PC-9 (cell line): ENCODE data around the gene MSH5. TPM values are rescaled to one million over a fixed set of nuclear protein-coding genes. Genes with fewer than 3 reads are reported as not detected.

Source experiments
- BruUV-seq: library from RNA; stranded (reverse); fragments of 400-500 nt; replicated peaks from 2 replicates; lab custom pipeline; 2021; lab: Mats Ljungman, UMichigan
- CTCF ChIA-PET: fragments of 300-600 bp; sonication (Branson Sonifier 250); formaldehyde crosslinking; loops from one replicate; lab custom pipeline; 2022; ENCODE audit warnings: antibody characterized with exemption; lab: Charles Lee
- POLR2A ChIA-PET: fragments of 300-600 bp; sonication (Branson Sonifier 250); formaldehyde crosslinking; loops from one replicate; lab custom pipeline; 2022; ENCODE audit warnings: antibody characterized with exemption; ENCODE audit not compliant: unreplicated experiment; lab: Charles Lee
- DNase-seq, 2 experiments: peaks; one replicate each; pipeline versions ENCODE4 v3.0.0 to v3.0.0-alpha.2; 2015 to 2022; ENCODE audit warnings: mixed read lengths in 1 of 2
- H2AFZ ChIP-seq: fragments of 200-600 bp; sonication (generic); 2 replicates; pipeline ENCODE4 v1.8.1; 2017; ENCODE audit warnings: antibody characterized with exemption
- H3F3A ChIP-seq: fragments of 200-600 bp; sonication (generic); 2 replicates; pipeline ENCODE4 v1.8.1; 2017; ENCODE audit warnings: antibody characterized with exemption, mild to moderate bottlenecking, low read depth; ENCODE audit not compliant: insufficient read depth
- H3K27ac ChIP-seq: fragments of 200-600 bp; sonication (generic); 2 replicates; pipeline ENCODE4 v1.6.1; 2016; ENCODE audit warnings: mixed run types
- H3K27me3 ChIP-seq: fragments of 200-600 bp; sonication (generic); 2 replicates; pipeline ENCODE4 v1.6.1; 2016; ENCODE audit warnings: low read depth, mixed run types; ENCODE audit not compliant: insufficient read depth
- H3K36me3 ChIP-seq: fragments of 200-600 bp; sonication (generic); 2 replicates; pipeline ENCODE4 v1.6.1; 2016; ENCODE audit warnings: low read depth, mixed run types
- H3K4me1 ChIP-seq: fragments of 200-600 bp; sonication (generic); replicated peaks from 2 replicates; pipeline ENCODE4 v1.6.1; 2016; ENCODE audit warnings: mixed run types; ENCODE audit not compliant: insufficient read depth
- H3K4me2 ChIP-seq: fragments of 200-600 bp; sonication (generic); 2 replicates; pipeline ENCODE4 v1.6.1; 2017; ENCODE audit warnings: mixed run types
- H3K4me3 ChIP-seq: fragments of 200-600 bp; sonication (generic); 2 replicates; pipeline ENCODE4 v1.6.1; 2016; ENCODE audit warnings: mixed run types
- H3K79me2 ChIP-seq: fragments of 200-600 bp; sonication (generic); 2 replicates; pipeline ENCODE4 v1.6.1; 2017; ENCODE audit warnings: low read depth, mixed run types
- H3K9me2 ChIP-seq: fragments of 200-600 bp; sonication (generic); 2 replicates; pipeline ENCODE4 v1.8.1; 2017; ENCODE audit warnings: mild to moderate bottlenecking; ENCODE audit not compliant: insufficient read depth
- H3K9me3 ChIP-seq: fragments of 200-600 bp; sonication (generic); 2 replicates; pipeline ENCODE4 v1.8.1; 2016; ENCODE audit warnings: low read depth; ENCODE audit not compliant: insufficient read depth
- H4K20me1 ChIP-seq: fragments of 200-600 bp; sonication (generic); 2 replicates; pipeline ENCODE4 v1.8.1; 2017; ENCODE audit not compliant: insufficient read depth
- CTCF ChIP-seq: fragments of 200-600 bp; sonication (generic); conservative IDR thresholded peaks from 2 replicates; pipeline ENCODE4 v1.6.1; 2017; ENCODE audit warnings: mixed run types, antibody characterized with exemption, mild to moderate bottlenecking, moderate library complexity
- EZH2 ChIP-seq: fragments of 200-600 bp; sonication (generic); IDR thresholded peaks from 2 replicates; pipeline ENCODE4 v1.8.0; 2017; ENCODE audit warnings: antibody characterized with exemption, low read depth
- intact Hi-C: fragments of 100-400 bp; cut with micrococcal nuclease; formaldehyde crosslinking; loops from one replicate; pipeline ENCODE4 v1.10.0; 2022; ENCODE audit not compliant: unreplicated experiment
- total RNA-seq: library from RNA; stranded (reverse); gene quantifications from 2 replicates; pipeline ENCODE4 v1.2.3, GENCODE V29; 2021

MSH5 gene
- total RNA-seq, 1 experiment from 2014 or later, result 50.0 TPM

- Histone ChIP-seq H3K27ac (no peak overlapping the region), H2AFZ (no peak overlapping the region), H3K9me3 (no peaks in the 10 kb centered on the region), H3F3A (peaks cover 31% of the 10 kb centered on the region; the same call in 1 of the 2 replicates), H4K20me1 (no peaks in the 10 kb centered on the region), H3K79me2 (peaks cover 7% of the 10 kb centered on the region; the same call in 1 of the 2 replicates), H3K27me3 (no peaks in the 10 kb centered on the region), H3K4me2 (no peak overlapping the region), H3K9me2 (no peaks in the 10 kb centered on the region), H3K36me3 (peaks cover 12% of the 10 kb centered on the region; the same call in 1 of the 2 replicates), H3K4me3 (no peak overlapping the region), H3K4me1 (peaks cover 25% of the 10 kb centered on the region)
- DNase-seq, result no peak
- intact Hi-C loops, result no loop called here
- BruUV-seq, result no TSS peak
- ChIA-PET POLR2A (interaction anchor here (1.5 kb wide), 1 partner anchor 19 kb away, joined by 6 read pairs; no protein-coding TSS in a partner anchor), CTCF (no interaction called here)
- TF ChIP-seq CTCF, result no peak
- no peak for TF ChIP-seq EZH2
Observed at GRCh38 chr6:31744422-31744821, 4.6 kb downstream of the MSH5 start.

- no peaks in the 10 kb centered on the region for H3K9me2 ChIP-seq
- H3K79me2 ChIP-seq, result no peaks in the 10 kb centered on the region
- H3F3A ChIP-seq, result peaks cover 32% of the 10 kb centered on the region; the same call in 1 of the 2 replicates
- no TSS peak for BruUV-seq
- H3K4me1 ChIP-seq, result peaks cover 20% of the 10 kb centered on the region
- H3K27me3 ChIP-seq, result no peaks in the 10 kb centered on the region
- ChIA-PET CTCF (no interaction called here), POLR2A (interaction anchor here (1.0 kb wide), 1 partner anchor 14 kb away, joined by 6 read pairs; no protein-coding TSS in a partner anchor)
- H4K20me1 ChIP-seq, result no peaks in the 10 kb centered on the region
- no peaks in the 10 kb centered on the region for H3K36me3 ChIP-seq
- H3K4me2 ChIP-seq, result no peak overlapping the region
- DNase-seq, result no peak
- intact Hi-C loops, result no loop called here
- no peak overlapping the region for H2AFZ ChIP-seq
- no peaks in the 10 kb centered on the region for H3K9me3 ChIP-seq
- no peak overlapping the region for H3K27ac ChIP-seq
- no peak overlapping the region for H3K4me3 ChIP-seq
- TF ChIP-seq EZH2 (no peak), CTCF (no peak)
Observed at GRCh38 chr6:31749301-31750036, 9.7 kb downstream of the MSH5 start.

GRCh38 chr6:31750411-31751022, 10.7 kb downstream of the MSH5 start:
- ChIA-PET CTCF (no interaction called here), POLR2A (no interaction called here)
- Histone ChIP-seq H3F3A (peaks cover 28% of the 10 kb centered on the region; the same call in 1 of the 2 replicates), H3K4me2 (no peak overlapping the region), H3K4me1 (peaks cover 20% of the 10 kb centered on the region), H2AFZ (no peak overlapping the region), H3K27me3 (no peaks in the 10 kb centered on the region), H4K20me1 (no peaks in the 10 kb centered on the region), H3K9me2 (no peaks in the 10 kb centered on the region), H3K27ac (no peak overlapping the region), H3K79me2 (no peaks in the 10 kb centered on the region), H3K36me3 (no peaks in the 10 kb centered on the region), H3K4me3 (no peak overlapping the region), H3K9me3 (no peaks in the 10 kb centered on the region)
- intact Hi-C loops, result no loop called here
- TF ChIP-seq CTCF, result no peak
- TF ChIP-seq EZH2, result no peak
- no peak for DNase-seq
- BruUV-seq, result no TSS peak
